Peyer's patch (tissue), 4 donors: ENCODE data around the gene RAD51B.

Source experiments
- CTCF ChIP-seq, 6 experiments: fragments of 450-650 bp in 4 of 6; fragments of 200-600 bp in 2 of 6; sonication (generic) in 1 of 6; IDR thresholded peaks; one replicate each; pipeline ENCODE4 v1.5.1; 2017 to 2019; ENCODE audit warnings: antibody characterized with exemption in 6 of 6, mild to moderate bottlenecking in 3 of 6, moderate library complexity in 1 of 6
- POLR2A ChIP-seq, 2 donors: fragments of 450-650 bp; IDR thresholded peaks; one replicate each; pipeline ENCODE4 v1.5.1; 2017; ENCODE audit warnings: antibody characterized with exemption in 2 of 2, mild to moderate bottlenecking in 2 of 2, moderate library complexity in 2 of 2

- peak in 1 of 6 experiments; percentile 26 for TF ChIP-seq CTCF (IDR thresholded peaks at IDR 0.05)
- no peak for TF ChIP-seq POLR2A (IDR thresholded peaks at IDR 0.05)
Observed at GRCh38 chr14:68655911-68656316, 836.3 kb downstream of the RAD51B start.
